GM21723 (cell line): ENCODE results near the gene PPFIBP1.
"Not testable (repeated sequence)": the region's sequence is repeated elsewhere in the genome, so short reads cannot be mapped to it uniquely, and the experiment has no call there.

ENCODE experiments used
- ATAC-seq: cut with Tn5 transposase; IDR thresholded peaks from one replicate; pipeline ENCODE4 v1.9.1; 2021; ENCODE audit warnings: mild to moderate bottlenecking, moderate library complexity; ENCODE audit not compliant: unreplicated experiment

PPFIBP1 gene

GRCh38 chr12:27561535-27562350 lies 37.7 kb downstream of the PPFIBP1 start:
- no peak for ATAC-seq

DNA sequence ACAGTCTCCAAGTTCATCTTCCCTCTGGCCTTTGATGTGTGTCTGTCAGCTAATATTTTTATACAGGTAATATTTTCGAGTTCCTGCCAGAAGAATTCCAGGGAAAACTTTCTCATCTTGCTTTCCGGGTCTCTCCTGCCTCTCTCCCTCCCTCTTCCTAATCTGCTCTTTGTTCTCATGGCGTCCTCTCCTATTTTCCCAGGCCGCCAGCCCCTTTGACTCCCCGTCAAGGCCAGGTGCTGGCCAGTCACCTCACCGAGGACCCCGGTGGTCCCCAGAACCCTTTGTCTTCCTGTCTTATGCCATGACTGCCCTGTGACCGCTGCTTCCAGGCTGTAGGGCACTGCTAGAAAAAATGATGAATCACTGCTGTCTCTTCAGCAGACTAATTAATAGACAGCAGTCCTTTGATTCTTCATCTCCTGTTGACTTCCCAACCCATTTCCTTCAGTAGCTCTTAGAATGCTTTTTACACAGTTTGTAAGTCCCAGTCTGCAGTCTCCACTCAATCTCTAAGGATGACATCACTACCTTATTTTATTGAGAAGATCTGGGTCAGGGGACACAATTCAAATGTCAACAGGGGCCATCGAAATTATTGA lies 40.7 kb downstream of the PPFIBP1 start:
- ATAC-seq: no peak

DNA sequence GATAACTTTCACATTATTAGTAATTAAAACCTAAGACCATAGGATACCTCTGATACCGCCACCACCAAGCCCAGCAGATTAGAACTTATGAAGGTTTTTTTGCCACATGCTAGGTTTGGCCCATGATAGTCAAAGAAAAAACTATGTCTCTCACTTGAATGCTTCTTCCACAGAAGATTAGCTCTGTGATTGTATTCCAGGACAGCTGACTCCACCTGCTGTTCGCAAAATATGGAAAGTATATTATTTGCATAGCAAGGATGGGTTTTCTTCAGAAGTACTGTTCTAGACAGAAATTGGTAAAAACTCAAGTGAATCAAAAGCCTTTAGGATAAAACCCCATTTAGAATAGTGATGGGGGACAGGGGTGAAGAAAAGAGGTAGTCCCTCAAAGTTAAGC lies 42.2 kb downstream of the PPFIBP1 start:
- no peak for ATAC-seq

GRCh38 chr12:27566626-27567025 lies 42.6 kb downstream of the PPFIBP1 start:
- ATAC-seq: no peak

DNA sequence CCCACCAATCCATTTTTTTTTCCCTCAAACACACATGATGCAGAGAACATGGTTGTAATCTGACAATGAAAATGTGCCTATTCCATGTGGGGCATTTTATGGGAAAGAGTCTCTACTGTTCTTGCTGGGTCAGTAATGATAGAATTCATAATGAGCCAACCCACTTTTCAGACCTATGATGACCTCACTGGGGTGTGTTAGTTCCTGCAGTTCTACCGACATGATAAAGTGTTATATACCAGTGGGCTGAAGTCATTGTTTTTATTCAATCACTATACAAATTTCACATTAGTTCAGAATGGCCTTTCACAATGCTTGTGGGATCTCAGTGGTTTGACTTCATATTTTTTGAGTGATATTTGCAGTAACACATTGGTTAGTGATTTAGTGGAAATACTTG lies 47.5 kb downstream of the PPFIBP1 start:
- no peak for ATAC-seq

DNA sequence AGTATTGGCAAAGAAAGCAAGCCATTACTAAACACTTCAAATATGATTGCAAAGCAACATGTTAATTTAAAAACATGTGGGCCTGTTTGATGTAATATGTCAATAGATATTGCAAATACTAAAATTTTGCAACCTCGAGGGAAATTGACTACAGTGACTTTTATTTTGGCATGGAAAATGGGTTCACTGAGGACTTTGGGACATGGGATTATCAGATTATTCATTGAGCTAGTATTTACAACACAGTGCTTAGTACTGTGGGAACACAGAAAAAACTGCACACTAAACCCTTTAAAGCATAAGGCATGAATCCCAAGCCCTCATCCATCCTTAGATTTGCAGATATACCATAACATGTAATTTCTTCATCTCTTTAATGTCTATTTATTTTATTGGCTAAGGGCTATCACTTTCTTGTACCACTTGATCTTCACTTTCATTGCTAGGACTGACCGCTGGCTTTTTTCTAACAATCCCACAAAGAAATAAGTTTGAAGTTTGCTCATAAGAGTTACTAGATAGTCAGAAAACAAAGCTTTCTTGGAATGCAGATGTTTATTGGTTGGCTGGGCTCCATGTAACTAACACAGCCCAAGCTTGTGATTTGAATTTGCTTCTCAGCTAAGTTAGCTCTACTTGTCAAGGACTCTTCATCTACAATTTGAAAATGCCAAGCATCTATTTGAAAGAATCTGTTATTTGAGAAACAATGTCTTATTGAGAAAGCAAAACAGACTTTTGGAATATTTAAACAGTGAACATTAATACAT lies 48.7 kb downstream of the PPFIBP1 start:
- ATAC-seq: no peak

GRCh38 chr12:27573972-27574371 lies 50.0 kb downstream of the PPFIBP1 start:
- no peak for ATAC-seq

- no peak for ATAC-seq
These were observed 51.2 kb downstream of the PPFIBP1 start for GRCh38 chr12:27575090-27575761.

DNA sequence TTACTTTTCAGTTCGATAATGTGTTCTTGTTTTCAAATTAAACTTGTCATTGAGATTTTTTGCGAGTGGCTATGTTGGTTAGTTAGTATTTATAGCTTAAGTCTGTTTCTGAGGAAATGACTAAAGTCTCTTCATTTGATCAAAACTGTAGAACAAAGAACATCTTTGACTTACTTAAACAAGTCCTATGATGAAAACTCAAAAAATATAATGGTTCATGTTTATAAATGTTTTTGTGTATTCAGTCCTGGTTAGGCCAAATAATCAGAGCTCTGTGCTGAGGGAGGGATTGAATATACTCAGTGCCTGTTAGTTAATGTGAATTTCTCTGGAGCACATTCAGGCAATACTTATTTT lies 51.7 kb downstream of the PPFIBP1 start:
- ATAC-seq: no peak

DNA sequence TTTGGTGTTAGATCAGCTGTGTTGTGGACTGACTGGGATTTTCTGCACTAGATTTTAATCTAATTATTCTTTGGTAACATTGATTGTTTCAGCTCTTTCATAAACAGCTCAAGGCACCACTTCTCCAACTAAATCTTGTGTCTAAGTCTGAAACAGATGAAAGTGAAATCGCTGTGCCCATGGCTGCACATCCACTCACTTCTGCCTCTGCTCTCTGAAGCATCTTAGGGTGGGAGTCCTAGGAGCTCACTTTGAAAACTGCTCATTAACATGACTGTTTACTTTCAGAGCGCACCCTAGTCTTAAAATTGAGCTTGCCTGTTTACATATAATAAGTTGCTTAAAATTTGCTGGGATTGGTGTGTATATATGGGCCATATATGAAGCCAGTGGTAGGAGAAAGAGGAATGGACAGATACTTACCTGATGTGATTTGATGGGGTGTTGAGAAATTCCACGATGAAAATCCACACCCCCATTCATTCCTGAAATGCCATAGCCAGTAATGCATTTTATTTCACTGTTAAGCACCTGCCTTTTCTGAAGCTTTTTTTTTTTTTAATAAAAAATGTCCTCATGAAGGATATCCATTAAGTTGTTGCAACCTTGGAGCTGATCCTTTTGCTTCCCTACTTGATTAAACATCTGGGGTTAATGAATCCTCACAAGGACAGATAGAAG lies 52.8 kb downstream of the PPFIBP1 start:
- no peak for ATAC-seq

DNA sequence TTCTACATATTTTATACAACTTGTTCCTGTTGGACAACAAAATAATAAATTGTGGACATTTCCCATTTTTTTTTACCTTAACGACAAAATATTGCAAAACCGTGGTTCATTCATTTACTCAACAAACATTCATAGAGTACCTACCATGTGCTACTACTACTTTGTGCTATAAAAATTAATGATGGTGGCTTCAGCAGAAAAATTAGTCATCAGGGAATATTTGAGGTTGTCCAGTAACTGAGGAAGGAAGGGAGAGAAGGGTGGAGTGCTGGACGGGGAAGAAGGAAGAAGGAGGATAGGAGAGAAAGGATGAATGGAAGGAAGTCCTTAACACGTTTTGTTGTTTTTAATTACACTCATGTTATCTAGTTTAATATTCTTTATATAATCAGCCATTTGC lies 53.7 kb downstream of the PPFIBP1 start:
- no peak for ATAC-seq

- no peak for ATAC-seq
These were observed 54.8 kb downstream of the PPFIBP1 start for GRCh38 chr12:27578689-27579372.

GRCh38 chr12:27580561-27581330 lies 56.7 kb downstream of the PPFIBP1 start:
- no peak for ATAC-seq

GRCh38 chr12:27581331-27581671 lies 57.3 kb downstream of the PPFIBP1 start:
- not testable (repeated sequence) for ATAC-seq

GRCh38 chr12:27581833-27582232 lies 57.8 kb downstream of the PPFIBP1 start:
- not testable (repeated sequence) for ATAC-seq

- ATAC-seq: not testable (repeated sequence)
These were observed 58.4 kb downstream of the PPFIBP1 start for GRCh38 chr12:27582445-27582844.

DNA sequence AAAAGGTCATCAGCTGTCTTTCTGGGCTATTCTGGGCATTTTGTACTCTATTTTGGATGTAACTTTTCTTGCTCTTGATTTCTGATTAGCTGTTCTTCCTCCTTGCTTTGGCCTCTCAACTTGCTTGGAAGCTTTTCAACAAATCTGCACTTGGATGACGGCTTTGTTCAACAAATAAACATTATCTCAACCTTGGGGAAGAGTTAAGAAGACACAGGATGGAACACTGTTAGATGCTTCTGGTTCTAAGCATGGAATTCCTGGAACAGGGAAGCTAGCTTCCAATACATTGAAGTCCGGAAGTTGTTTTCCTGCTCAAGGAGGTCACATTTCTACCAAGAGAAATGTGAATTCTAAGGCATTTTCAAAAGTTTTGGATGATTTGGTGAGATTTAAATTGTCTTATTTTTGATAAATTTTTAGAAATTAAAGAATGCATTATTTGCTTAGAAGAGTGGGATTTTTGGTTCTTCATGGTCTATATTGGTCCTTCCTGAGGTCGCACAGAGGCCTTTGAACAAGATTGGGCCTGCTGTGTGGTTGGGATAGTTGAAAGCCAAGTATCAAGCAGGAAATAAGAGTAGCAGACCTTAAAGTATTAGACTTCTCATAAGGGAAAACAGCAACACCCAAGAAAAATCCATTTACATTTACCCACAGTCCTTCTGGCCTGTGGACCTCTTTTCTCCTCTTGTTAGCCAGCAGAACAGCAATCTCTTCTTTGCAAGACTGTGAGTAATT lies 59.2 kb downstream of the PPFIBP1 start:
- ATAC-seq: no peak

DNA sequence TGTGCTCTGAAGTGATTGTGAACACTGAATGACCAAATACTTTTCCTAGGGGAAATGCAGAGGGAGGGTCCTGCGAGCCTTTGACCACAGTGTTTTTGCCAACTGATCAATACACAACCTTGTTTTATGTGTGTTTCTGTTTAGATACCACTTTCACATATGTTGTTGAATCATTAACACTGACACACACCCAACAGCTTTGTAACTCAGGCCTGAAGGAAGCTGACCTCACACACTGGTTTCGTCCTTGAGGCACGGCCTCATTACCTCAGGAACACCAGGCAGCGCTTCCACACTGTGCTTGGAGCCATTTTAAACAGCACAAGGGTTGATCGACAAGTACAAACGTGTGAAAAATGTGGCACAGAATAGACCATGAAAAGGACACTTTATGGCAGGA lies 60.0 kb downstream of the PPFIBP1 start:
- ATAC-seq: no peak

GRCh38 chr12:27585739-27586265 lies 61.8 kb downstream of the PPFIBP1 start:
- ATAC-seq: no peak
